ENCODE data around the gene SH3GLB1. TPM values are rescaled to one million over a fixed set of nuclear protein-coding genes. Genes with fewer than 3 reads are reported as not detected.

SH3GLB1 gene
- 5.0 and 18.7 TPM in 2 replicates for total RNA-seq (2011; cell fraction: chromatin; rRNA removed; ENCODE audit: low replicate concordance)
- 2.3 and 3.3 TPM in 2 replicates for total RNA-seq (2011; cell fraction: nucleolus; rRNA removed)
- total RNA-seq (2011; cell fraction: nucleoplasm; rRNA removed) = 10.5 and 19.9 TPM in 2 replicates
- 8.6 and 11.9 TPM in 2 replicates for total RNA-seq (2014; rRNA removed)
- 27.3 and 35.5 TPM in 2 replicates for total RNA-seq (2014; rRNA removed; fragmentation: Illumina TruSeq; extraction: Trizol)
- total RNA-seq (2015; rRNA removed; fragmentation: Illumina TruSeq; extraction: Trizol) = 24.2 TPM in 2 replicates
- 33.9 and 34.2 TPM in 2 replicates for total RNA-seq (2021)
- polyA plus RNA-seq (2011; rRNA removed) = 22.2 and 26.7 TPM in 2 replicates
- 11.7 and 12.1 TPM in 2 replicates for polyA plus RNA-seq (2011; cell fraction: cytosol; rRNA removed)
- polyA plus RNA-seq (2011; cell fraction: nucleus; rRNA removed) = 6.5 and 9.5 TPM in 2 replicates
- polyA plus RNA-seq (2012) = 26.7 and 31.8 TPM in 2 replicates
- 33.9 and 36.3 TPM in 2 replicates for polyA plus RNA-seq (2014; fragmentation: Illumina TruSeq; extraction: Trizol)
- polyA plus RNA-seq (2014; fragmentation: Nextera tagmentation; extraction: Ambion mirVana) = 10 to 100 TPM; 10.2 to 10.4 TPM
- polyA plus RNA-seq (2014; rRNA removed) = 14.5 and 18.8 TPM in 2 replicates
- 21.0 and 23.4 TPM in 2 replicates for polyA minus RNA-seq (2011; rRNA and poly(A)+ RNA removed)
- polyA minus RNA-seq (2011; cell fraction: cytosol; rRNA and poly(A)+ RNA removed) = 13.8 and 16.2 TPM in 2 replicates
- 7.4 and 11.1 TPM in 2 replicates for polyA minus RNA-seq (2011; cell fraction: nucleus; rRNA and poly(A)+ RNA removed)
- percentile 83 among the genes with signal in this experiment for Bru-seq, nascent RNA
- BruChase-seq, experiment 1, labeled RNA remaining after a 2-hour chase = percentile 84 among the genes with signal in this experiment
- BruChase-seq, experiment 2, labeled RNA remaining after a 6-hour chase = percentile 85 among the genes with signal in this experiment
- long read RNA-seq, experiment 1, full-length matches to known transcripts = 95 of 138 reads
- long read RNA-seq, experiment 1, partial matches to known transcripts = 14 of 138 reads
- long read RNA-seq, experiment 1, other reads (novel, unspliced or antisense) = 29 of 138 reads
- long read RNA-seq, experiment 2, full-length matches to known transcripts = 30 of 48 reads
- long read RNA-seq, experiment 2, partial matches to known transcripts = 6 of 48 reads
- long read RNA-seq, experiment 2, other reads (novel, unspliced or antisense) = 12 of 48 reads
- long read RNA-seq, experiment 3, full-length matches to known transcripts = 24 of 36 reads
- long read RNA-seq, experiment 3, partial matches to known transcripts = 7 of 36 reads
- long read RNA-seq, experiment 3, other reads (novel, unspliced or antisense) = 5 of 36 reads

DNA sequence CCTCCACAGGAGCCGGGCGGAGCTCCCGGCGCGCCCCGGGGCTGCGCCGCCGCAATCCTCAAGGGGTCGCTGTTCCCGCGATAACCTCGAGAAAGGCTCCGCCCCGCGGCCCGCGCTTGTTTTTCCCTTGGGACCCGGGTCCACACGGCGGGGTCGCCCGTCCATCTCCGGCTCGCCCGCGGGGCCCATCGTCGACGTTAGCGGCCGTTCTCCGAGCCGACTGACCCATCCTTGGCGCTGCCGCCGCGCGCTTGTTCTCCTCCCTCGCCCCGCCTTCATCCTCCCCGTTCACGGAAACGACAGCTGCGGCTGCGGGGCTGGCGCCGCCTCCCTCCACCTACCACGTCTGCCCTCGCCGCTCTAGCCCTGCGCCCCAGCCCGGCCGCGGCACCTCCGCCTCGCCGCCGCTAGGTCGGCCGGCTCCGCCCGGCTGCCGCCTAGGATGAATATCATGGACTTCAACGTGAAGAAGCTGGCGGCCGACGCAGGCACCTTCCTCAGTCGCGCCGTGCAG, at the start of gene SH3GLB1:
TSS of gene SH3GLB1 (plus strand) at position 119 of the 514 bp plus-strand sequence. CDS start at position 443, 324 bp downstream.
- H3K4me1 ChIP-seq (replicated peaks in 1 of 2; ENCODE audit: control insufficient read depth in 2 of 2, insufficient read depth in 2 of 2, low read length in 2 of 2) = peaks cover 12 to 18% of the 10 kb centered on the region in 2 experiments
- H3K9ac ChIP-seq (ENCODE audit: insufficient read depth in 1 of 2, low read depth in 2 of 2, low read length in 2 of 2) = peak within 1 kb of the TSS; percentile 80 to 95
- peaks cover 3% of the 10 kb centered on the region; the same call in 1 of the 3 replicates for H3K36me3 ChIP-seq (ENCODE audit: control insufficient read depth, insufficient read depth, low read length)
- ATAC-seq (peak; percentile 93), FAIRE-seq (peak; percentile 48), DNase-seq (ENCODE audit: extremely low read depth in 1 of 4, low spot score in 3 of 4) (peak; percentile 83 to 94 (median 84))
- peaks cover 48% of the 10 kb centered on the region for H3K79me2 ChIP-seq (ENCODE audit: control insufficient read depth, insufficient read depth, low read length)
- in situ Hi-C loops (cut with MboI) (no loop called here), intact Hi-C loops (cut with micrococcal nuclease) (loop anchor here (2.0 to 10.0 kb wide), 3 partner anchors 36 to 380 kb away; no protein-coding TSS in a partner anchor)
- no peaks in the 10 kb centered on the region for H3K27me3 ChIP-seq (ENCODE audit: control insufficient read depth in 2 of 2, insufficient read depth in 2 of 2, low read length in 2 of 2)
- WGBS (ENCODE audit: insufficient coverage, low coverage, missing lambda C conversion rate) = 0% methylated on average over 53 of the region's 71 CpGs
- H3K9me3 ChIP-seq (replicated peaks; ENCODE audit: control insufficient read depth, insufficient read depth, low read depth, low read length) = no peaks in the 10 kb centered on the region
- peaks cover 3% of the 10 kb centered on the region; the same call in 1 of the 2 replicates for H4K20me1 ChIP-seq (replicated peaks; ENCODE audit: control insufficient read depth, insufficient read depth, low read length)
- no TSS peak for BruUV-seq (replicated peaks)
- H3K4me2 ChIP-seq (ENCODE audit: insufficient read depth, low read length) = peak within 1 kb of the TSS; percentile 90
- H3K27ac ChIP-seq (ENCODE audit: extremely low read depth, low read depth, low read length) = peak within 1 kb of the TSS; percentile 87
- H3K4me3 ChIP-seq = peak within 1 kb of the TSS; percentile 84
- peak within 1 kb of the TSS; percentile 92 for H2AFZ ChIP-seq (ENCODE audit: low read depth, low read length)
- CTCF ChIA-PET (ENCODE audit: low intra/inter-chr PET ratio) = interaction anchor here (1.0 kb wide), 1 partner anchor 19 kb away, joined by 3 read pairs; no protein-coding TSS in a partner anchor
- POLR2A ChIA-PET = interaction anchor here (0.6 to 5.1 kb wide), 17 partner anchors 8 to 298 kb away, joined by 3 to 56 read pairs (median 3); partner anchors contain the start of genes HS2ST1 and SELENOF
- no peaks in the 10 kb centered on the region for H3K9me1 ChIP-seq (ENCODE audit: control insufficient read depth, insufficient read depth, low read length)
- TF ChIP-seq SRSF9 (IDR thresholded peaks at IDR 0.05; ENCODE audit: borderline replicate concordance, low read depth, low read length) (no peak), BMI1 (IDR thresholded peaks at IDR 0.05; ENCODE audit: low read length) (no peak), FOXK1 (CRISPR knock-in tag; IDR thresholded peaks at IDR 0.05; ENCODE audit: borderline replicate concordance) (no peak), HMG20A (CRISPR knock-in tag; conservative IDR thresholded peaks at IDR 0.05) (no peak), SMAD4 (CRISPR knock-in tag; conservative IDR thresholded peaks at IDR 0.05) (peak; percentile 83), SNRNP70 (optimal IDR thresholded peaks at IDR 0.05; ENCODE audit: low read depth, low read length) (no peak), ZFP30 (CRISPR knock-in tag; IDR thresholded peaks at IDR 0.05; ENCODE audit: borderline replicate concordance) (no peak), NONO (IDR thresholded peaks at IDR 0.05; ENCODE audit: low read depth in 2 of 2, low read length in 1 of 2) (peak in 1 of 2 experiments; percentile 77; a peak in 2 of 4 replicates), KLF10 (CRISPR knock-in tag; IDR thresholded peaks at IDR 0.05) (no peak), CBX5 (IDR thresholded peaks at IDR 0.05; ENCODE audit: borderline replicate concordance, low read depth) (no peak), TRIM24 (IDR thresholded peaks at IDR 0.05) (no peak), SP1 (CRISPR knock-in tag; IDR thresholded peaks at IDR 0.05) (peak; percentile 90), SAFB (IDR thresholded peaks at IDR 0.05; ENCODE audit: borderline replicate concordance, low read depth, low read length) (0 out of 2 replicates have a peak, but pooled peaks have one; percentile 26), NFE2 (IDR thresholded peaks at IDR 0.05; ENCODE audit: low read depth) (no peak; the same call in 1 of the 2 replicates), ZNF696 (CRISPR knock-in tag; conservative IDR thresholded peaks at IDR 0.05) (no peak)
- TF ChIP-seq, protein P1, sequence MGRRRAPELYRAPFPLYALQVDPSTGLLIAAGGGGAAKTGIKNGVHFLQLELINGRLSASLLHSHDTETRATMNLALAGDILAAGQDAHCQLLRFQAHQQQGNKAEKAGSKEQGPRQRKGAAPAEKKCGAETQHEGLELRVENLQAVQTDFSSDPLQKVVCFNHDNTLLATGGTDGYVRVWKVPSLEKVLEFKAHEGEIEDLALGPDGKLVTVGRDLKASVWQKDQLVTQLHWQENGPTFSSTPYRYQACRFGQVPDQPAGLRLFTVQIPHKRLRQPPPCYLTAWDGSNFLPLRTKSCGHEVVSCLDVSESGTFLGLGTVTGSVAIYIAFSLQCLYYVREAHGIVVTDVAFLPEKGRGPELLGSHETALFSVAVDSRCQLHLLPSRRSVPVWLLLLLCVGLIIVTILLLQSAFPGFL (CRISPR knock-in tag; IDR thresholded peaks at IDR 0.05) = no peak

Data from K562 (cell line).